GM13976 (cell line): ENCODE measurements around the gene ABRAXAS1.

Experiments used
- DNase-seq: peaks from one replicate; pipeline ENCODE4 v3.0.0; 2012; ENCODE audit warnings: low spot score
- CTCF ChIP-seq: IDR thresholded peaks from 2 replicates; pipeline ENCODE4 v1.5.1; 2012; ENCODE audit warnings: borderline replicate concordance, mild to moderate bottlenecking; ENCODE audit not compliant: insufficient read depth; ENCODE audit errors: extremely low read depth, missing control alignments, control extremely low read depth
- in situ Hi-C: fragments of 300-500 bp; cut with MboI; formaldehyde crosslinking; loops from one replicate; pipeline ENCODE4 v1.12.0; 2022; ENCODE audit warnings: low sequenced_read_pairs, mixed read lengths, inconsistent platforms; ENCODE audit not compliant: unreplicated experiment

Gene ABRAXAS1

GRCh38 chr4:83489711-83490326 is 4.9 kb upstream of the ABRAXAS1 start:
- TF ChIP-seq CTCF: no peak
- in situ Hi-C loops: no loop called here
- no peak for DNase-seq

- no peak for DNase-seq
- in situ Hi-C loops: no loop called here
- TF ChIP-seq CTCF: no peak
Measured at GRCh38 chr4:83486457-83487129, 1.7 kb upstream of the ABRAXAS1 start.

GRCh38 chr4:83473966-83474365 is 10.9 kb downstream of the ABRAXAS1 start:
- no peak for DNase-seq
- in situ Hi-C loops: no loop called here
- no peak for TF ChIP-seq CTCF

GRCh38 chr4:83473423-83473822 is 11.5 kb downstream of the ABRAXAS1 start:
- in situ Hi-C loops: no loop called here
- TF ChIP-seq CTCF: no peak
- no peak for DNase-seq

- in situ Hi-C loops: no loop called here
- TF ChIP-seq CTCF: no peak
- DNase-seq: no peak
Measured at GRCh38 chr4:83456184-83456501, 28.8 kb downstream of the ABRAXAS1 start.

GRCh38 chr4:83455281-83456183 is 29.4 kb downstream of the ABRAXAS1 start, which contains the start of the genes HELQ and MRPS18C:
Gene HELQ, minus strand, starts transcription at chr4:83455823. Its CDS starts 130 bp downstream, at chr4:83455693.
Gene MRPS18C, plus strand, starts transcription at chr4:83456058. Its CDS starts 20 bp downstream, at chr4:83456078.
- in situ Hi-C loops: no loop called here
- TF ChIP-seq CTCF: no peak
- DNase-seq: peak; percentile 92
